Calu3 (cell line): ENCODE data around the gene NTM. TPM values are rescaled to one million over a fixed set of nuclear protein-coding genes. Genes with fewer than 3 reads are reported as not detected.

Experiments used
- BruUV-seq: library from RNA; stranded (reverse); fragments of 400-500 nt; replicated peaks from 2 replicates; lab custom pipeline; 2021; lab: Mats Ljungman, UMichigan
- CTCF ChIA-PET: fragments of 300-600 bp; sonication (Branson Sonifier 250); formaldehyde crosslinking; loops from one replicate; lab custom pipeline; 2022; ENCODE audit warnings: antibody characterized with exemption; lab: Charles Lee
- DNase-seq: peaks from one replicate; pipeline ENCODE4 v3.0.0; 2022
- H3K27ac Mint-ChIP-seq: one replicate; pipeline ENCODE4 v1.8.0; 2022; ENCODE audit warnings: mixed read lengths; ENCODE audit not compliant: unreplicated experiment
- H3K27me3 Mint-ChIP-seq: one replicate; pipeline ENCODE4 v1.8.0; 2022; ENCODE audit warnings: mixed read lengths; ENCODE audit not compliant: unreplicated experiment
- H3K36me3 Mint-ChIP-seq: one replicate; pipeline ENCODE4 v1.8.0; 2022; ENCODE audit warnings: mild to moderate bottlenecking, moderate library complexity, mixed read lengths; ENCODE audit not compliant: insufficient read depth, unreplicated experiment
- H3K4me1 Mint-ChIP-seq: one replicate; pipeline ENCODE4 v1.8.0; 2022; ENCODE audit warnings: mild to moderate bottlenecking, low read depth, mixed read lengths; ENCODE audit not compliant: unreplicated experiment
- H3K4me3 Mint-ChIP-seq: one replicate; pipeline ENCODE4 v1.8.0; 2022; ENCODE audit warnings: mild to moderate bottlenecking, low read depth, moderate library complexity, mixed read lengths; ENCODE audit not compliant: unreplicated experiment
- H3K9me3 Mint-ChIP-seq: one replicate; pipeline ENCODE4 v1.8.0; 2022; ENCODE audit warnings: low read depth, mixed read lengths; ENCODE audit not compliant: unreplicated experiment
- intact Hi-C: fragments of 100-400 bp; cut with micrococcal nuclease; formaldehyde crosslinking; loops from one replicate; pipeline ENCODE4 v1.10.0; 2022; ENCODE audit not compliant: unreplicated experiment
- total RNA-seq: library from RNA; stranded (reverse); gene quantifications from 2 replicates; pipeline ENCODE4 v1.2.3, GENCODE V29; 2022
- TF ChIP-seq, protein P1 (sequence below): fragments of 200-600 bp; IDR thresholded peaks from one replicate; pipeline ENCODE4 v1.8.0; 2022; ENCODE audit warnings: antibody characterized with exemption; ENCODE audit not compliant: unreplicated experiment

Gene NTM
- total RNA-seq, 1 experiment from 2014 or later: not detected

DNA sequence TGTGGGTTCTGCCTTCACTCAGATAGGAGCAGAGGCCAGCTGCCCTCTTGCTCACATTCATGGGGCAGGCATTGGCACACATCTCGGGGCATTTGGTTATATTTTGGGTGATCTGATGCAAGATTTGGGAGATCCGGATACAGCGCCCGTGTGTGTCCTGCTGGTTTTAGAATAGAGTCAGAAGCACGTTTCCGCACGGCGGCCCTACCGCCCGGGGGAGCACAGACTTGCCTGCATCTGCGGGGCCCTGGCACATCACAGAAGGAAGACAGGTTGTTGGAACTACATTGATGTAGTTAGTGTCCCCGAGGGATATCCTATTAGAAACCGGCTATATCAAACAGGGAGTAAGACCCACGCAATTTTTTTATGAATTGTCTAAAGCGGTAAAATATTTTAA is 982.8 kb downstream of the NTM start:
- Mint-ChIP-seq H3K4me3 (no peak overlapping the region), H3K27ac (no peak overlapping the region), H3K36me3 (no peaks in the 10 kb centered on the region), H3K9me3 (peaks cover 23% of the 10 kb centered on the region), H3K27me3 (no peaks in the 10 kb centered on the region), H3K4me1 (no peaks in the 10 kb centered on the region)
- CTCF ChIA-PET: no interaction called here
- intact Hi-C loops: no loop called here
- no peak for DNase-seq
- TF ChIP-seq, protein P1, sequence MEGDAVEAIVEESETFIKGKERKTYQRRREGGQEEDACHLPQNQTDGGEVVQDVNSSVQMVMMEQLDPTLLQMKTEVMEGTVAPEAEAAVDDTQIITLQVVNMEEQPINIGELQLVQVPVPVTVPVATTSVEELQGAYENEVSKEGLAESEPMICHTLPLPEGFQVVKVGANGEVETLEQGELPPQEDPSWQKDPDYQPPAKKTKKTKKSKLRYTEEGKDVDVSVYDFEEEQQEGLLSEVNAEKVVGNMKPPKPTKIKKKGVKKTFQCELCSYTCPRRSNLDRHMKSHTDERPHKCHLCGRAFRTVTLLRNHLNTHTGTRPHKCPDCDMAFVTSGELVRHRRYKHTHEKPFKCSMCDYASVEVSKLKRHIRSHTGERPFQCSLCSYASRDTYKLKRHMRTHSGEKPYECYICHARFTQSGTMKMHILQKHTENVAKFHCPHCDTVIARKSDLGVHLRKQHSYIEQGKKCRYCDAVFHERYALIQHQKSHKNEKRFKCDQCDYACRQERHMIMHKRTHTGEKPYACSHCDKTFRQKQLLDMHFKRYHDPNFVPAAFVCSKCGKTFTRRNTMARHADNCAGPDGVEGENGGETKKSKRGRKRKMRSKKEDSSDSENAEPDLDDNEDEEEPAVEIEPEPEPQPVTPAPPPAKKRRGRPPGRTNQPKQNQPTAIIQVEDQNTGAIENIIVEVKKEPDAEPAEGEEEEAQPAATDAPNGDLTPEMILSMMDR: no peak
- no TSS peak for BruUV-seq

DNA sequence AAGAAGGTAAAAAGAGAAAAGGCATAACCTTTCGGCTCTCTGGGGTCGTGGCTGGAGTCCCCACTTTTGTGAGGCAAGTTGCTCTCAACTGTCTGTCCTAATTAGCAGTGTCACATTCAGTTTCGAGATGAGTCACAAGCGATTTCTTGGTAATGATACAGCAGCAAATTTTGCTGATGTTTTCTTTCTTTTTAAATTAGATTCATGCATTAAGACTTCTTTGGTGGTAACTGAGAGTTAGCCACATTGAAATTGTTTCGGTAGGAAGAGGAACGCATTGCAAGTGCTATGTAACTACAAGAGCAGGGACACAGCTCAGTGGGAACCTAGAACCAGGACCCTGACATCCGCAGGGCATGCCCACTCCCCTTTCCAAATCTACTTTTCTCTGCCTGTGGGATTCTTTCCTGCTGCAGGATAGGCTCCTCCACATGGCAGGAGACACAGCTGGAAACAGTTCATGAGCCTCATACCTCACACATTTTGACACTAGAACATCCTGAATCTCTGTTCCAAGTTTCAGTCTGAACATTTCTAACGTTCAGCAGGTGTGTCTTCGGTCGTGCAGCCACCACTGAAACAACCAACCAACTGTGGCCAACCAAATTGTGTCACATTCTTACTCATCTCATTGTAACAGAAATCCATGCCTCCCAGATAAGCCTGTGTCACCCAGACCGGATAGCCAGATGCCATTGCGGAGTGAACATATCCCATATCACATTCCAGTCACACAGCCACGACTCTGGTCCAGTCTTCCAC is 987.6 kb downstream of the NTM start:
- CTCF ChIA-PET: no interaction called here
- Mint-ChIP-seq H3K27ac (no peak overlapping the region), H3K9me3 (peaks cover 21% of the 10 kb centered on the region), H3K27me3 (no peaks in the 10 kb centered on the region), H3K36me3 (no peaks in the 10 kb centered on the region), H3K4me3 (no peak overlapping the region), H3K4me1 (no peaks in the 10 kb centered on the region)
- no peak for DNase-seq
- BruUV-seq: no TSS peak
- intact Hi-C loops: no loop called here
- TF ChIP-seq, protein P1: no peak

DNA sequence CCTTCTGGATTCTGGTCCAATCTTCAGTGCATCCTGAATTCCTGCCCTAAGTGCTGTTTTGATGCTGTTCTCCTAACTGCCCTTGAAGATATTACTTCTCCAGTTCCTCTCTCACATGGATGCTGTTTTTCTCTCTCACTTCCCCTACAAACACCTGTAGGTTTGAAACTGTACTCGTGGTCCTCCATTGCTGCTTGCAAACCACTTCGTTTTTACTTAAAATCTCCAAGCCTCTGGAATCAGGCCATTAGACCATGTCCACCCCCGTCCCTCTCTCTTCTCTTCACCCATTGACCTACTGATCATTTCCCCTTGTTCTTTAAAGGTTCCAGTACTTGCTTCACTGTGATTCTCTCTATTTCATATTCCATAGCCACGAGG is 988.1 kb downstream of the NTM start:
- no peaks in the 10 kb centered on the region for H3K36me3 Mint-ChIP-seq
- no peaks in the 10 kb centered on the region for H3K4me1 Mint-ChIP-seq
- H3K9me3 Mint-ChIP-seq: peaks cover 23% of the 10 kb centered on the region
- no peak for DNase-seq
- H3K4me3 Mint-ChIP-seq: no peak overlapping the region
- TF ChIP-seq, protein P1: no peak
- intact Hi-C loops: no loop called here
- no peaks in the 10 kb centered on the region for H3K27me3 Mint-ChIP-seq
- CTCF ChIA-PET: no interaction called here
- BruUV-seq: no TSS peak
- no peak overlapping the region for H3K27ac Mint-ChIP-seq

DNA sequence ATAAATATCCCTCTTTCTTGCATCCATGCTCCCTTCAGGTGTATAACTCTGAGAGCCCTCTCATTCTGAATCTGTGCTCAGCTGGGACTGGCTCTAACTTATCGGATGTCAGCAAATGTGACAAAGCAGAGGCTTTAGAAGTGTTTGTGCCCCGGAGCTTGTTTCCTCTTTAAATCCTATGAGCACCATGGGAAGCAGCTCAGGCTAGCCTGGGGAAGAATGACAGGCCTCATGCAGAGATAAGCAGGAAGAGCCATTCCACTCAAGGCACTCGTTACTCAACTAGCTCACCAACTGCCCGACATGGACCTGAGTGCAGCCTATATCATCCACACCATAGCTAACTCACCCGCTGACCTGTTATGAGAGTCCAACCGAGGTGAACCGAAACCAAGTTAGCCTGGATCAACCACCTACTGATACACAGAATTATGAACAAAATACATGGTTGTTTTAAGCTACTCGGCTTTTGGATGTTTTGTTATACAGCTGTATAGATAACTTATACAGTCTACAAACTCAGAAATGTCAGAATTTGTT is 990.7 kb downstream of the NTM start:
- H3K4me1 Mint-ChIP-seq: no peaks in the 10 kb centered on the region
- H3K27me3 Mint-ChIP-seq: no peaks in the 10 kb centered on the region
- intact Hi-C loops: no loop called here
- CTCF ChIA-PET: no interaction called here
- TF ChIP-seq, protein P1: no peak
- BruUV-seq: no TSS peak
- no peaks in the 10 kb centered on the region for H3K36me3 Mint-ChIP-seq
- no peak for DNase-seq
- H3K9me3 Mint-ChIP-seq: peaks cover 23% of the 10 kb centered on the region
- H3K27ac Mint-ChIP-seq: no peak overlapping the region
- no peak overlapping the region for H3K4me3 Mint-ChIP-seq
